SJSA1 (cell line): Measurements from ENCODE around the gene SNX20. TPM values are rescaled to one million over a fixed set of nuclear protein-coding genes. Genes with fewer than 3 reads are reported as not detected.

ENCODE experiments used
- DNase-seq, 2 experiments: peaks; one replicate each; pipeline ENCODE4 v3.0.0-alpha.2; 2015 to 2020; ENCODE audit warnings: low spot score in 2 of 2, low read depth in 1 of 2
- H3K27ac ChIP-seq: fragments of 250-450 bp; sonication (Bioruptor Pico); 2 replicates; pipeline ENCODE4 v1.5.1; 2020; ENCODE audit warnings: mild to moderate bottlenecking, moderate library complexity
- H3K27me3 ChIP-seq: fragments of 250-450 bp; sonication (Bioruptor Pico); replicated peaks from 2 replicates; pipeline ENCODE4 v1.5.1; 2020; ENCODE audit warnings: mild to moderate bottlenecking, moderate library complexity
- H3K36me3 ChIP-seq: fragments of 250-450 bp; sonication (Bioruptor Pico); 2 replicates; pipeline ENCODE4 v1.5.1; 2020; ENCODE audit warnings: mild to moderate bottlenecking
- H3K4me1 ChIP-seq: fragments of 250-450 bp; sonication (Bioruptor Pico); replicated peaks from 2 replicates; pipeline ENCODE4 v1.6.1; 2021; ENCODE audit warnings: mild to moderate bottlenecking
- H3K4me3 ChIP-seq: fragments of 250-450 bp; sonication (Bioruptor Pico); 2 replicates; pipeline ENCODE4 v1.5.1; 2020; ENCODE audit warnings: mild to moderate bottlenecking
- H3K9me3 ChIP-seq: fragments of 250-450 bp; sonication (Bioruptor Pico); replicated peaks from 2 replicates; pipeline ENCODE4 v1.5.1; 2020; ENCODE audit warnings: mild to moderate bottlenecking
- total RNA-seq: library from RNA; depleted of rRNA; stranded (reverse); fragments of >200 nt; shearing (Covaris generic); gene quantifications from 2 replicates; pipeline ENCODE4 v1.2.3, GENCODE V29; 2014; rRNA removed

Gene SNX20
- total RNA-seq, 1 experiment from 2014 or later: not detected

- no peak overlapping the region for H3K27ac ChIP-seq
- DNase-seq: no peak
- no peaks in the 10 kb centered on the region for H3K9me3 ChIP-seq
- no peaks in the 10 kb centered on the region for H3K4me1 ChIP-seq
- no peaks in the 10 kb centered on the region for H3K36me3 ChIP-seq
- no peak overlapping the region for H3K4me3 ChIP-seq
- no peaks in the 10 kb centered on the region for H3K27me3 ChIP-seq
These were observed 55.7 kb downstream of the SNX20 start for GRCh38 chr16:50625374-50625773.

- DNase-seq: no peak
- no peaks in the 10 kb centered on the region for H3K36me3 ChIP-seq
- H3K4me1 ChIP-seq: no peaks in the 10 kb centered on the region
- H3K9me3 ChIP-seq: no peaks in the 10 kb centered on the region
- H3K4me3 ChIP-seq: no peak overlapping the region
- no peaks in the 10 kb centered on the region for H3K27me3 ChIP-seq
- H3K27ac ChIP-seq: no peak overlapping the region
These were observed 56.6 kb downstream of the SNX20 start for GRCh38 chr16:50624449-50624970.

GRCh38 chr16:50622643-50623369 is 58.3 kb downstream of the SNX20 start:
- Histone ChIP-seq H3K27me3 (no peaks in the 10 kb centered on the region), H3K36me3 (no peaks in the 10 kb centered on the region), H3K4me3 (no peak overlapping the region), H3K27ac (no peak overlapping the region), H3K4me1 (no peaks in the 10 kb centered on the region), H3K9me3 (no peaks in the 10 kb centered on the region)
- no peak for DNase-seq

DNA sequence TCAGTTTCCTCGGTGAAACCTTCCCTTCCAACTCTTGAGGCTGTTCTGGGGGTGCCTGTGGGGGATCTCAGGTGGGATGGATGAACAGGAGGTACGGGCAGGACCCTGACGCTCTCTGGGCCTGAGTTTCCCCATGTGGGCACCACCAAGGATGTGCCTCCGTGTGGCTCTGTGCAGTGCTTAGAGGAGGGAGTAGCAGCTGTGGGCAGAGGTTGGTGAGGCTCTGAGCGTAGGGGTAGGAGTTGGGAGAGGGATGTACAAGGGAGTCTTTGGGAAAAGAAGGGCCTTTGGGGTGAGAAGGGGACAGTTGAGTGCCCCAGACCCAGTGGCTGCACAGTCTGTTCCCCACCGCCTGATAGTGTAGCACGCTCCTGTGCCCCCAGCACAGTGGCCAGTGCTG is 59.1 kb downstream of the SNX20 start:
- H3K9me3 ChIP-seq: no peaks in the 10 kb centered on the region
- H3K36me3 ChIP-seq: no peaks in the 10 kb centered on the region
- no peaks in the 10 kb centered on the region for H3K27me3 ChIP-seq
- H3K4me3 ChIP-seq: no peak overlapping the region
- peaks cover under 1% of the 10 kb centered on the region; the same call in 1 of the 2 replicates for H3K4me1 ChIP-seq
- no peak overlapping the region for H3K27ac ChIP-seq
- DNase-seq: no peak

Other genes starting within 250 kb of the SNX20 start
- gene NKD1, start 132.9 kb downstream of the SNX20 start, total RNA-seq: 0.06 and 0.42 TPM in 2 replicates
- gene NOD2, start 12.3 kb upstream of the SNX20 start, total RNA-seq: 0.05 TPM in 1 of 2 replicates, not detected in the other
- 28.7 and 32.0 TPM in 2 replicates for gene CYLD, start 60.8 kb upstream of the SNX20 start, total RNA-seq